HG03565 (cell line): ENCODE measurements around the gene TANGO2.

Source experiments
- ATAC-seq: cut with Tn5 transposase; IDR thresholded peaks from one replicate; pipeline ENCODE4 v1.9.1; 2021; ENCODE audit warnings: mild to moderate bottlenecking, moderate library complexity; ENCODE audit not compliant: unreplicated experiment

The TANGO2 gene

DNA sequence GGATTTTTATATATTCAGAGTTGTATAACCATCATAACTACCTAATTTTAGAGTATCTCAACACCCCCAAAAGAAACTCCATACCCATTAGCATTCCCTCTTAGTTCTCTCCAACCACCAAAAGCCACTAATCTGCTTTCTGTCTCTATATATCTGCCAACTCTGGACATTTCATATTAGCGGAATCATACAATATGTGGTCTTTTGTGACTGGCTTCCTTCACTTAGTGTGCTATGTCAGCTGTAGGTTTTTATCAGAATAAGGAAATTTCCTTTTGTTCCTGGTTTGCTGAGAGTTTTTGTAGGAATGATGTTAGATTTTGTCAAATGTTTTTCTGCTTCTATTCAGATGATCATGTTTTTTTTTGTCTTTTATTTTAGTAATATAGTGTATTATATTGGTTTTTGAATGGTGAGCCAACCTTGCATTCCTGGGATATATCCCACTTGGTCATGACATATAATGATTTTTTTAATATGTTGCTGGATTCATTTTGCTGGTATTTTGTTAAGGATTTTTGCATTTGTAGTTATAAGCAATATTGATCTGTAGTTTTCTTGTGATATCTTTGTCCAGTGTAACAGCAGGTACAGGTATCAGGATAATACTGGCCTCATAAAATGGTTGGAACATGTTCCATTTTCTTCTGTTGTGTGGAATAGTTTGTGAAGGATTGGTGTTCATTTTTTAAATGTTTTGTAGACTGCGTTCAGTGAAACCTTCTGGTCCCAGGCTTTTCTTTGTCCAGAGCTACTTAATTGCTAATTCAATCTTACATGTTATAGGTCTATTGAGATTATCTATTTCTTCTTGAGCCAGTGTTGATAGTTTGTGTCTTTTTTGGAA lies 75.9 kb downstream of the TANGO2 start:
- no peak for ATAC-seq

DNA sequence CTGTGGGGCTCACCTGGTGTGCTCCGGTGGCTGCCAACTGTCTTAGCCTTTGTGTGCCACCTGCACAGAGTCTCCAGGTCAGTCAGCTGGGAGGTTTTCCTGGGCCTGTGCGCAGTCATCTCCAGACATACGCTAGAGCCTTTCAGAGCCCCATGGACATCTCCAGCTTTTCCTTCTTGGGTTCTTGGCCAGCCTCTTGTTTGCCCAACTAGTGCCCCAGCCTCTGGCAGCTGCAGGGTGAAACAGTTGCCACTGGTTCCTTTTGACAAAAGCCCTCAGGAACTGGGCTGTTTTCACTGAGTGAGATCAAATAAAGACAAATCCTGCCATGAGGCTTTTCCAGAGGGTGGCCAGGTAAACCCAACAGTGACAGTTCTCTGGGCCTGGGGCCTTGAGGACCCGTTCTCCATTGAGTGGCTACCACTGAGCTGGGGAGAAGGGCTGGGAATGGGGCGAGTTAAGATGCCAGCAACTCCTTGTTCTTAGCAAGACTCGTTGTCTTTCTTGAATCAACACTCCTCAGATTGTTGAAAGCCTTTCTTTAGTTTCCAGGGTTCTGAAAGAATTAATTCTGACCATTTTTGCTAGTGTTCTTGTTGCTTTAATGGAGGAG lies 78.3 kb downstream of the TANGO2 start:
- no peak for ATAC-seq

DNA sequence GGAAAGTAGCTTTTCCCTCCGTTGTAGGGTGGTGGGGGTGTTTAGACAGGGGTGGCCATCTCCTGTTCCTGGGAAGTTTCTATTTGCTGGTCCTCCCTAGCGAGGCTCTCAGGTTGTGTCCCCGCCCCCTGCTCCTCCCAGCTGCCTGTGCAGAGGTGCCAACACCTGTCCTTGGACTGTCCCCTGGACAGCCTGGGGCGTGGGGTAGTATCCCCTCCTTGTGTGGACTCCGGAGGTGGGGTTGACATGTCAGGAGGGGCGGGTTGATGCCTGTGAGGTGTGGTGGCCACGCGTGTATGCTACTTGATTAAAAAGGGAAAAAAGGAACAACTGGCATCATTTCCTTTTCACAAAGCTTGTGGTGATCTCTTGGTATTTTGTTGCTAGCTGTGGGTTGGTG lies 80.7 kb downstream of the TANGO2 start:
- ATAC-seq: no peak

DNA sequence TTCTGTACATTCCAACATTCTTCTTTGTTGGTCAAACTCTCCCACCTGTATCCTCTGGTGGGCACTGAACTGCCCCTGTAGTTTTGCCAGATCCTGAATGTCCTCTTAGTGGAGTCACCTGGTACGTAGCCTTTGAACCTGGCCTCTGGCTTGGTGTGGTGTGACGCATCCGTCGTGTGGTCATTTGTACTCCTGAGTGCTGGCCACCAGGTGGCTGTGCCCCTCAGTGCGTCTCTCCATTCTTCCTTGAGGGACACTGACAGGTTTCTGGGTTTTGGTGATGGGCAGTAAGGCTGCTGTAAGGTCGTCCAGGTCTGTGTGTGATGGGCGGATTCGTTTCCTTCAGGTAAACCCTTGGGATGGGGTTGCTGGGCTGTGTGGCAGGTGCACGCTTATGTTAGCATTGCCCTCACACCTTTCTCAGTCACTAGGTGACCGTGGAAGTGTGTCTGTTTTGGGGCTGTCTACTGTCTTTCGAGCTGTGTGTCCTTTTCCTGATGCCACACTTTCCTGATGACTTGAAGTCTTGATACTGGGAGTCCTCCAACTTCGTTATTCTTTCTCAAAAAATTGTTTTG lies 81.4 kb downstream of the TANGO2 start:
- no peak for ATAC-seq

DNA sequence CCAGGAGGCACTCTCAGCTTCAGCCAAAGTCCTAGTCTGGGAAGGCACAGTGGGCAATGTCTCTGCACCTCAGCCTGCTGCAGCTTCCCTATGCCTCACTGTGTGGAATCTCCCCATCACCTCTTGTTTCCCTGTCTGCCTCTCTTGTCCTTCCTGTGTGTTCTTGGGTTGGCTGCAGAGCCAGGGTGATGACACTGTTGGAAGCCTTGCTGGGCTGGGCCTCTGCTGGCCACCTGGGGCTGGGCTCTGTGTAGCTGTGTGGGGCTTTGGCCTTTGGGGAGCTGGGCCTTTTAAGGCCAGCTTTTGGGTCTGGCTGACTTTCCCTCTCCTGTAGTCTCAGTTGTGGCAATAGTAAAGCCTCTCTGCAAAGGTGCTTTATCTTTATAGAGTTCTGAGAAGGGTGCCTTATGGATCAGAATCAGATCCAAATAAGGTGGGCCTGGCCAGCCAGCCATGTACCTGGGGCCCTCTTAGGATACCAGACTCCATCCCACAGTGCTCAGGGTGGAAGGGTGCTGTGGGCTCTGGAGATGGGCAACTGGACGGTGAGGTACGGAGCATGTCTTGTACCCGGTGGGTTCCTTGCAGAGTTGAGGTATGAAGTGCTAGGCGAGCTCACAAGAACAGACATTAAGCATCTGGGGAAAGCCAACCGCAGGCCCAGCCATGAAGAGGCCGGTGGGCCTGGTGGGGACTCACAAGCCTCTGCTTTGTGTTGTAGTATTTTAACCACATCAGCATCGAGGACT lies 84.7 kb downstream of the TANGO2 start:
- ATAC-seq: no peak

DNA sequence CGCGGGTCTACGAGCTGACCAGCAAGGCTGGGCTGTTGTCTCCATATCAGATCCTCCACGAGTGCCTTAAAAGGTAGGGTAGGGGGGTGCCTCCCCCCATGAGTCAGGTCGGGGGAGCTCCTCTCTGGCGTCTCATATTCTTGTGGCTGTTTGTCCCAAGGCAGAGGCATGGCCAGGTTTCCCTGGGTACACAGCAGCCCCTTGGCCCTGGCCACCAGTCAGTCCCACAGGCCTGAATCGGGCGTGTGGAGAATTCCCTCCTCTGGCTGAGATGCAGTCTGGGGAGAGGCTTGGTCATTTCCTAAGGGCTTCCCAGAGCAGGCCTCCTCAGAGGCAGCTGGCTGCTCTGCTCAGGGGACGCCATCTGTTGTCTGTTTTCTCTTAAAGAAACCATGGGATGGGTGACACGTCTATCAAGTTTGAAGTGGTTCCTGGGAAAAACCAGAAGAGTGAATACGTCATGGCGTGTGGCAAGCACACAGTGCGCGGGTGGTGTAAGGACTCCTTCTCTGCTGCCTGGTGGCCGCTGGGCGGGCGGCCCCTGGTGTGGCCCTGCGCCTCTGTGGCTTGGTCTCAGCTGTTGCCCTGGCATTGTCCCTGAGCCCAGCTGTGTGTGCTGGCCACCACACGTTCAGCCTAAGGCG lies 85.4 kb downstream of the TANGO2 start:
- ATAC-seq: no peak

DNA sequence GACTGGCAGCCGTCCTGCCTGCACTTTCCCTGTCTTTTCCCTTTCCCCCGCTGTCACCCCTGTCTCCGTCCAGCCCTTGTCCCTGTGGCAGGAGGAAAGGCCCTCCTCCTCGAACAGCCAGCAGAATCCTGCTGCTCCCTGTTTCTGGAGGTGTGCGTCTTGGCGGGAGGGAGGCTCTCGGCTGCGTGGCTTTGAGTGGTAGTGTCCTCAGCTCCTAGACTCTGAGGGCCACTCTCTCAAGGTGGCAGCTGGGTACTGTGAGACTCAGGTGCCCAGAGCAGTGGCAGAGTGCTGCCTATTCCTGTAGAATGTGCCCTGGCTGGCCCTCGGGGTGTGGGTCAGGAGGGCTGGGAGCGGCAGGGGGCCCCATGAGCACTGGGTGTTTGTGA lies 85.9 kb downstream of the TANGO2 start:
- no peak for ATAC-seq

DNA sequence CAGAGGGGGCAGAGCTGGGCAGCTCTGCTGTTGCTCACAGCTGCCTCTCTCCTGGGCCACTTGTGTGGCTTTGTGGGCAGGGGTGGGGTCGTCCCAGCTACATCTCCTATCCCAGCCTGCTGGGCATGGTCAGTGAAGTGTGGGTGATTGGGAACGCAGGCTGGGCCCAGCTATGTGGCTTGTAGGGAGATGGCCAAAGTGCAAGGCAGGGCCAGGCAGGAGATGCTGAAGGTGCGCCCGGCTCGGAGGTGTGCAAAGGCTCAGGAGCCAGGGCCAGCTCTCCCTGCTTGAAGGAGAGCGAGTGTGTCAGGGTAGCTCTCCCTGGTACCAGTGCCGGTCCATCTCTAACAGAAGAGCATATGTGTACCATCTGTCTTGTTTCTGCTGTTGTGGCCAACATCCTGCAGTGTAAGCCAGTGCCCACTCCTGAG lies 86.6 kb downstream of the TANGO2 start:
- no peak for ATAC-seq

DNA sequence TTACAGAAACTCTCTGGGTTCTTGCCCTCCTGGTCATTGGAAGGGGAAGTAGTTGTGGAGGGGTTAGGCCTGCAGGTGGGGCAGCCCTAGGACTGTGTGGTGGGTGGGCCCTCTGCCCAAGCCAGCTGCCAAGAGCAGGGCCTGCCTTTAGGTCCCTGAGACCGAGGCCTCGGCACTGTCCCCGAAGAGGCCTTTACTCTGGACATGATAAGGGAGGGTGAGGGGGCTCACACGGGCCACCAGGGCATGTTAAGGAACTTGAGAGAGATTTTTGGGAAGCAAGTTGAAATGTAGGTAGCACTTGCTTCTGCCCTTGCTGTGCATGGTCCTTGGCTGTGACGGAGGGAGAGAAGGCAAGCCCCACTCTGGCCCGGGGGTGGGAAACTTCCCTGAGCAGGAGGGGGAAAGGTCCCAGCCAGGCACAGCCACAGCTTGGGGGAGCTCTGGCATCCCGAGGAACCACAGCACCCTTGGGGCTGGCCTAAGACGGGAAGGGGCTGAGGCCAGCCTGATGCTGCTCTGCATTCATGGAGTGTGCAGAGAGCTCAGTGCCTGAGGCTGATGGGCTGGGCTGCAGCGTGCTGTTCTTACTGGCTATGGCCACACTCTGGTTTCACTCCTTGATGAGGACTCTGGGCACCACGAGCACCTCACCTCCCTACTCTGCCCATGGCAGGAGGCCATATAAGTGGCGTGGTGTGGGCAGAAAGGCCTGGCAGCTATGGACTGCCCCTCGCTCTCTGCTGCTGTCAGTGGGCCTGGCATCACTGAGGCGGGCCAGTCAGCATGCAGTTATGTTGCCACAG lies 87.2 kb downstream of the TANGO2 start:
- ATAC-seq: no peak

DNA sequence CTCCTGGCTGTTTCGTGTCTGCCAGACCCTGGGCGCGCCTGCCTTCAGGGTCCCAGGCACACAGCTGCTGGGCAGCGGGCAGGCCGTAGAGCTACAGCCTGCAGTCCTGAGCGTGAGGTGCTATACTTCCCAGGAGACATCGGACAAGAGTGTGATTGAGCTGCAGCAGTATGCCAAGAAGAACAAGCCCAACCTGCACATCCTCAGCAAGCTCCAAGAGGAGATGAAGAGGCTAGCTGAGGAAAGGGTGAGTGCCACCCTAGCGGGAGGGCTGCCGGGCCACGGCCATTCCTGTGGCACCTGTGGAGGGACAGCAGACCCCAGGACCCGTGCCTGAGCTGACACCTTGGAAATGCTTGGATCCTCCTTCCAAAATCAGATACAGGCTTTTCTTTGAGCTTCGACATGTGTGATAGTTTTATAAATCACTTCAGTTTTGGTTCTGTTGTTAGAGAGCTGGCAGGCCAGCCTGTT lies 87.9 kb downstream of the TANGO2 start:
- ATAC-seq: no peak

DNA sequence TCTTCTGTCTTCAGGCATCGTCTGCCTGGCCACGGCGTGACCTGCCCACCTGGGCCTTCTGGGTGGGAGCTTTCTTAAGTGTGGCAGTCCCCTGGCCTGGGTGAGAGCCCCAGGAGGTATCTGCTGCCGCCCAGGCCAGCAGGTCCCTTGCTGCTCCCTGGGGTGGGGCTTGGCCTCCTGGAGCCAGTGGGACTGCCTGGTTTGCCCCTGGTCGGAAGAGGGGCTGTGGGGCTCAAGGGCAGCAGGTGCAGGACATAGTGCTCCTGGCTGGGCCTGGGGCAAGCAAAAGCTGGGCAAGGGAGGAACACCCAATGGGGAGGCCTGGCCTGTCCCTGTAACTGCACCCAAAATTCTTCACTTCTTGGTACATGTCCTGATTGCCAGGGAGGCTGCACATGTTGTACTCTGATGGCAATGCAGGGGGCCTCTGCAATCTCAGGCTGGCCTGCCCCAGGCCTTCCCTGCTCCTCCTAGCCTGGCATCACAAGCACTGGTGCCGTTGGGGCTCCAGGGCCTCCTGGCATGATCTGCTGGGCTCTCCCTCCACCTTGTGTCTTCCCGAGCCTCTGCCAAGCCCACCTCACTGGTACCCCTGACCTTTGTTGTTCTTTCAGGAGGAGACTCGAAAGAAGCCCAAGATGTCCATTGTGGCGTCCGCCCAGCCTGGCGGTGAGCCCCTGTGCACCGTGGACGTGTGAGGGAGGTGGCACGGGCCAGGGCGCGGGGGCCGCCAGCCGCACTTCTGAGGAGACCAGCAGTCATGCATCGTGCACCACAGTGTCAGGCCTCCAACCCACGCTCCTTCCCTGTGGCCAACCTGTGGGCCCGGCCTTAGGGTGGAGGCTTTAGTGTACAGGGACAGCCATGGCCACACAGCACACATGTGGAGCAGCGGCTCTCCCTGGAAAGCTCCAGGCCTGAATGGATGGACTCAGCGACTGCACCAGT lies 88.8 kb downstream of the TANGO2 start:
- no peak for ATAC-seq

DNA sequence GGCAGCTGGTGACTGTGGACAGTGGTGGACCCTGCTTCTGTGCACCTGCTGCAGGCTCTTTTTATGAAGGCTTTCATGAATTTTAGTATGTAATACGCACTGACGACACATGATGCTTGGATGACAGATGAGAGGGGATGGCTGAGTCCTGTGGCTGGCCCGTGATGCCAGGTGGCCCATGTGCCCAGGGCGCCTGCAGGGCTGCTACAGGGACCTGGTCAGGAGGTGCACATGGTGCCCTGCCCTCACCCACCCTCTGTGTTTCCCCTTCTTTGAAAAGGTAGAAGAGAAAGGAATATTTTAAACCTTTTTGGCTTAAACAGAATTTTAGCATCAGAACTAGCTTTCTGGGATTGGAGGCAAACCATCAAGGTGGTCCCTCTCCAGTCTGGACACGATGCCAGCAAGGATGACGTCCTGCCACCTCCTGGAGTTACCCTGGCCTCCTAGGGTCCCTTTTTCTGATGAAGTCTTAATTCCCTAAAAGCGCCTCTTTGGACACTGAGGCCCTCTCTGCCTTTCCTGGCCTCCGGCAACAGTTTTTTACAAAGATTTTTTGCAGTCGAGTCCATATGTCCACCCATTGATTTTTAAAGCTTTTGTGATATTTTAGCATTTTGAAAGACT lies 89.6 kb downstream of the TANGO2 start:
- no peak for ATAC-seq

DNA sequence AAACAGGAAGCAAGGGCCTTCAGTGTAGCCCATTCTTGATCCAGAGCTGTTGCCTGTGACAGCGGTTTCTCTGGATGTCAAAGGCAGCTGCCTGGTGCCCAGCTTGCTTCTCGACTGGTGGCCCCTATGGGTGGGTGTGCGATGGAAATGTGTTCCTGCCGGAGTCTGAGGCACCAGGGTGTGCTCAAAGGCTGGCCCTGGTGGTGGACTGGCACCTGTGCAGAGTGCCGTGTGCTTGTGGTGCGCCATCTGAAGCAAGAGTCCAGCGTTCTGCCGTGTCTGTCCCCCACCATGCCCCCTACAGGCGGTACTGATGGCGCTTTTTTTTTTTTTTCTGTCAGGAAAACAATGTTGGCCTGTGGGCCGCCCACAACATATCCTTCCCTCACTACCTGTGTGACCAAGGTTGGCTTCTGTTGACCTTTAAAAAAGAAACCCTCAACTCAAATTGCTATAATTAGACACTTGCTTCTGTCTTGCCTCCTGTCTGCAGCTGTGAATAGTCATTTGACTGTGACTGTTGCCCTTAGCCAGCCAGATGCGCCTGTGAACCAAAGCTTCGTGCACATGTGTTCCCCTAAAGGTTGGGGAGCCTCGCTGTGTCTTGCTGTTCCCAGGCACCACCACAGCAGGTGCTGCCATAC lies 90.3 kb downstream of the TANGO2 start:
- no peak for ATAC-seq

DNA sequence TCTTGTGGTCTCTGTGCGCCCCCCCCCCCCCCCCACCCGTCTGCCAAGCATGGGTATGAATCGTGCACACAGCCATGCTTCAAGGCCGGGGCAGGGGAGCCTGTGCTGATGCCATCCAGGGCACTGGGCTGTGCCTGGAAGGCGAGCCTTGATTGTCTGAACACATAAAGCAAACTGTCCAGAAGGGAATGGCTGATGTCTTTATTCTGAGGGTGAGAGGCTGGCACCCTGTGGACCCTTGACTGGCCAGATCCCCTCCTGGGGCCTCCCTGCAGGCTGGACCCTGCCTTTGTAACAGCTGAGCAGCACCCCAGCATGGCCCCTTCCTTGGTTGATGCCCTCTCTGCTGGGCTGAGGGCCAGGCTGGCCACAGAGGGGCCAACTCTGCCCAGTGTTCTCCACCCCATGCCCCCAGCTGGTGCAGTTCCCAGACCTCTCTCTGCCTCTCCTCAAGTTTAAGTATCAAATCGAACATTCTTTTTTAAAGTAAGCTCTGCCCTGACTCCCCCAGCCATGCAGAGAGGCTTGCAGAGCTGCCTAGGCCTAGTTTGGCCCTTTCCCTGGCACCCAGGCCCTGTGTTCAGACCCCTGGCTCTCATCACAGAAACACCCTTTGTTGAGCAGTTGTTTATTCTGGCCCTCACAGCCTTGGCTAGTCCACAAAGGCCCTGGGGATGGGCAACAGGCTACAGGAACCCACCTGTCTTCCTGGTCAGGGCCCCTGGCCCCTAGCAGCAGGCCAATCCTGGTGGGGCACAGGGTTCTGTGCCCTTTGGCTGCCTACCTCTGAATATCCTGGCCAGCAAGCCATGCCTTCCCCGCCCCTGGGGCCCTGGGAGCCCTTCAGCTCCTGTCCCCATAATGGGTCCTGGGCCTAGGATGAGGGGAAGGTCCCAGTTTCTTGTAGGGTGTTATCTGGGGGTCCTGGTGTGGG lies 91.0 kb downstream of the TANGO2 start:
- ATAC-seq: no peak

DNA sequence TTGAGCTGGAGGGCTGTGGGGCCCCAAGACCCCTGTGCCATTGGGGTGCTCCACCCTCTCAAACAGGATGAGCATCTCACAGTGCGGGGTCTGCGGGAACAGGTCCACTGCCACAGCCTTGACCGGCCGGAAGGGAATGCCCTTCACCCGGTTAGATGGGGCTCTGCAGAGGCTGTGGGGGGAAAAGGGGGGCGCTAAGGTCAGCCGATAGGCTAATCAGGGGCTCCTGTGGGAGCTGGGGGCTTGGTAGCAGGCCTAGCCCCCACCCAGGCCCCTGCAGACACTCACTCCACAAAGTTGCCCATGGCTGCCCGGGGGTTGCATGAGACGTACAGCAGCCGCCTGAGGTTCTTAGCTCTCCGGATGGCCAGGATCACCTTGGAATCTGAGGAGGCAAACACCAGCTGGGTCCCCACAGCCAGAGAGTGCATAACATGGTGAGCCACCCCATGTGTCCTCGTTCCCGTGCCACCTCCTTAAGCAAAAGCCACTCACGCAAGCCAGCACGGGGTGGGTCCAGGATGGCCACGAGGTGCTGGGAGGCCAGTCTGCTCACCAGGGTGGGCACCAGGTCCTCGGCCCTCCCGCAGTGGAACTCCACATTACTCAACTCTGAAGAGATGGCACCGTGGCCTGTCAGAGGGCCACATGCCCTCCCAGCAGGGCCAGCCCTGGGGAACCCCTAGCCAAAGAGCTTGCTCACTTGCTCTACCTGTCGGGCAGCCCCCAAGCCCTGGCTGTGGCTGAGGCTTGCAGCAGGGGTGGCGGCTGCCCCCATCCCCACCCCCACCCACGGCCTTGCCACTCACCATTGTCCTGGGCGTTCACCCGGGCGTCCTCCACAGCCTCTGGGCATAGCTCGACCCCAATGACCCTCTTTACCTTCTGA lies 92.0 kb downstream of the TANGO2 start:
- ATAC-seq: no peak
